ENCODE results near the gene SHC1.

SHC1 gene

GRCh38 chr1:154941333-154942013 lies 29.1 kb downstream of the SHC1 start:
- TF ChIP-seq, protein P1, sequence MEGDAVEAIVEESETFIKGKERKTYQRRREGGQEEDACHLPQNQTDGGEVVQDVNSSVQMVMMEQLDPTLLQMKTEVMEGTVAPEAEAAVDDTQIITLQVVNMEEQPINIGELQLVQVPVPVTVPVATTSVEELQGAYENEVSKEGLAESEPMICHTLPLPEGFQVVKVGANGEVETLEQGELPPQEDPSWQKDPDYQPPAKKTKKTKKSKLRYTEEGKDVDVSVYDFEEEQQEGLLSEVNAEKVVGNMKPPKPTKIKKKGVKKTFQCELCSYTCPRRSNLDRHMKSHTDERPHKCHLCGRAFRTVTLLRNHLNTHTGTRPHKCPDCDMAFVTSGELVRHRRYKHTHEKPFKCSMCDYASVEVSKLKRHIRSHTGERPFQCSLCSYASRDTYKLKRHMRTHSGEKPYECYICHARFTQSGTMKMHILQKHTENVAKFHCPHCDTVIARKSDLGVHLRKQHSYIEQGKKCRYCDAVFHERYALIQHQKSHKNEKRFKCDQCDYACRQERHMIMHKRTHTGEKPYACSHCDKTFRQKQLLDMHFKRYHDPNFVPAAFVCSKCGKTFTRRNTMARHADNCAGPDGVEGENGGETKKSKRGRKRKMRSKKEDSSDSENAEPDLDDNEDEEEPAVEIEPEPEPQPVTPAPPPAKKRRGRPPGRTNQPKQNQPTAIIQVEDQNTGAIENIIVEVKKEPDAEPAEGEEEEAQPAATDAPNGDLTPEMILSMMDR (IDR thresholded peaks at IDR 0.05; ENCODE audit: borderline replicate concordance, insufficient read depth, low read depth, low read length): no peak
- H3K4me3 ChIP-seq (ENCODE audit: low read depth, low read length): peak overlapping the region; percentile 71

DNA sequence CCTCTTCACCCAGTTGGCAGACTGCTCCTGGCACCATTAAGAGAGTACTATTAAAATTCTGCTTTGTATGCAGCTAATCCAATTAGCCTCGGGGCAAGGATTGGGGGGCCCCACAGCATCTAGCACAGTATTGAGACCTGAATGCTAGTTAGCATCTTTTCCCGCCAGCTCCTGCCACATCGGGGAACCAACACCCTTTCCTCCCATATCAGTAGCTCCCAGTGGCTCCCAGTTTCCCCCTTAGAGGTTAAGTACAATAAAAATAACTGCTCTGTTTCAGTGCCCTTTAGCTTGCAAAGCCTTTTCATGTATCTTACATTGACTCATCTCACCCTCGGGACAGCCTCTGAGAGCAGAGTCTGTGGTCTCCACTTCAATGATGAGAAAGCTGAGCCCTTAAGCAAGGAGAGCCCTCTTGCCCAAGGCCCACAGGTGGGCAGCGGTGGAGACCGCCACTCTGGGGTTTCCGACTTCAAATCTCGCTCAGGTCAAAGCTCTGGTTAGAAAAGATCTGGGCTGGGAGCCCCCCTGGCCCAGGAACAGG lies 29.8 kb downstream of the SHC1 start:
- TF ChIP-seq, protein P1 (IDR thresholded peaks at IDR 0.05; ENCODE audit: borderline replicate concordance, insufficient read depth, low read depth, low read length): no peak
- H3K4me3 ChIP-seq (ENCODE audit: low read depth, low read length): peak overlapping the region; percentile 71

DNA sequence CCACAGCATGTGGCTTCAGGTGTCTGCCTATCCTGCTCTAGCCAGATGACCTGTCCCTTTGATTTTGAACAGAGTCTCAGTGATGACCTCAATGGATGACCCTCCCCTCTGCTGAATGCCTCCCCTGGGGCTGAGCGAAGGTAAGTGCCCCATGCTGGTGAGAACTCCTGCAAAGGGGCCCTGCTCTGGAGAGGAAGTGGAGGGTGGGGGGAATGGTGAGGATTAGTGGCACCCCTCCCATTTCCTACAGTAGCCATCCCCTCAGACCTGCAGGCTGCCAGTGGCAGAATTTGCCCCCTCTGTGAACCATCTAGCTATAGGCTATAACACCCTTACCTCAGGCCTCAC lies 30.4 kb downstream of the SHC1 start:
- H3K4me3 ChIP-seq (ENCODE audit: low read depth, low read length): peak overlapping the region; percentile 22
- TF ChIP-seq, protein P1 (IDR thresholded peaks at IDR 0.05; ENCODE audit: borderline replicate concordance, insufficient read depth, low read depth, low read length): no peak

GRCh38 chr1:154938604-154939399 lies 31.7 kb downstream of the SHC1 start:
- TF ChIP-seq, protein P1 (IDR thresholded peaks at IDR 0.05; ENCODE audit: borderline replicate concordance, insufficient read depth, low read depth, low read length): no peak
- no peak overlapping the region for H3K4me3 ChIP-seq (ENCODE audit: low read depth, low read length)

DNA sequence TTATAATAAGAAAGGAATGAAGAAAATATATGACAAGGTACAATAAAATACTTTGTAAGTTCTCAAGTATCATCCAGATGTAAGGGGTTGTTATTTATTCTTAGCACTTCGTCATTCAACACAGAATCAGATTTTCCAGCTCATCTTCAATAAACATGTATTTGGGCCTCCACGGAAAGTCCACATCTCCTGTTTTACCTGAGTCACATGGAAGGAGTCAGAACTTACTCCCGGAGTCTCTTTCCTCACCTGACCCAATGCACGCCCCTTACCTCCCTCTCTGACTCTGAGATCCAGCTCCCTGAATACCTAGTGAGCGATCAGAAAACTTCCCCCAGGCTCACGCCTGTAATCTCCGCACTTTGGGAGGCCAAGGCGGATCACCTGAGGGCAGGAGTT lies 32.6 kb downstream of the SHC1 start:
- TF ChIP-seq, protein P1 (IDR thresholded peaks at IDR 0.05; ENCODE audit: borderline replicate concordance, insufficient read depth, low read depth, low read length): no peak
- H3K4me3 ChIP-seq (ENCODE audit: low read depth, low read length): no peak overlapping the region

DNA sequence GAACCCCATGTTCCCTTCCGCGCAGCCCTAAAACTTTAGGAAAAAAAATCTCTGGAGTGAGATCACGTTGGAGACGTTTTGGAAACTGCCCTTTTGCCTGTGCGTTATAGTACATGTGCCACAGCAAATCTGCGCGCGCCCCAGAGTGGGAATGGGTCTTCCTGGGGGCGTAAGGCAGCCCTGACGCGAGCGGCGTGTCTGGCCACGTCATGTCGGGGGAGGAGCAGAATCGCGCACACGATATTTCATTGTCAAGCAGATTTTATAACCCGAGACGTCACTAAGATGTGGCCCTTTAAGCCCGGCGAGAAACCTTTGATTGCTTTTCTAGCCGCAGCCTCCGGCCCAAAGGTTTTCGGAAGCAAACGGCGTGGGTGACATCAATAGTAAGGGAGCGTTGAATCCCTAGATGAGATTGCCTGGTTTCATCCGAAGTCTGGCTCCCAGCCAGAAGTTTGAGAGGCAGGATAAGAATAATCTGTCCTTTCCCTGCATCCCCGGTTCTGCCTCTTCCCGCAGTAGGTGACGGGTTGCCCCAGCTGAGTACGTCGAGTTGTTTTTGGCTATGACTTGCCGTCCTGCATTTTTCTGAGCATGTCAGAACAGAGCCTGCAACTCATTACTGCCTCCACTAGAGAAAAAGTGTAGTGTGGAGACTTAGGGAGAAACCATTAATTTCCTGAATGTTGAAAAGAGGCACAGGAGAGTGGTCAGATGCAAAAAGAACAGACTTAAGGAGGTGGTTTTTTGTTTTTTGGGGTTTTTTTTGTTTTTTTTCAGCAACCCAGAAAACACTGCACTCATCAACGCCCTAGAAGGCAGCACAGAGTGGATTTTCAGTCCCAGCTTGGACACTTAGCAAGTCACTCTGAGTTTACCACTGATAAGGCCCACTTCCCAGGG lies 33.2 kb downstream of the SHC1 start:
- H3K4me3 ChIP-seq (ENCODE audit: low read depth, low read length): peak overlapping the region; percentile 66

More for the DNA sequence above, 33.2 kb downstream of the SHC1 start:
- TF ChIP-seq, protein P1 (IDR thresholded peaks at IDR 0.05; ENCODE audit: borderline replicate concordance, insufficient read depth, low read depth, low read length): peak; percentile 13; the same call in 1 of the 2 replicates
